NCI-H187 (cell line): ENCODE data around the gene KCNMB3.
"Not testable (repeated sequence)": the region's sequence is repeated elsewhere in the genome, so short reads cannot be mapped to it uniquely, and the experiment has no call there.

Experiments used
- DNase-seq, 2 experiments: peaks; one replicate each; lab custom pipeline; 2025; lab: John Stamatoyannopoulos, UW

KCNMB3 gene, protein sequence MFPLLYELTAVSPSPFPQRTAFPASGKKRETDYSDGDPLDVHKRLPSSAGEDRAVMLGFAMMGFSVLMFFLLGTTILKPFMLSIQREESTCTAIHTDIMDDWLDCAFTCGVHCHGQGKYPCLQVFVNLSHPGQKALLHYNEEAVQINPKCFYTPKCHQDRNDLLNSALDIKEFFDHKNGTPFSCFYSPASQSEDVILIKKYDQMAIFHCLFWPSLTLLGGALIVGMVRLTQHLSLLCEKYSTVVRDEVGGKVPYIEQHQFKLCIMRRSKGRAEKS

DNA sequence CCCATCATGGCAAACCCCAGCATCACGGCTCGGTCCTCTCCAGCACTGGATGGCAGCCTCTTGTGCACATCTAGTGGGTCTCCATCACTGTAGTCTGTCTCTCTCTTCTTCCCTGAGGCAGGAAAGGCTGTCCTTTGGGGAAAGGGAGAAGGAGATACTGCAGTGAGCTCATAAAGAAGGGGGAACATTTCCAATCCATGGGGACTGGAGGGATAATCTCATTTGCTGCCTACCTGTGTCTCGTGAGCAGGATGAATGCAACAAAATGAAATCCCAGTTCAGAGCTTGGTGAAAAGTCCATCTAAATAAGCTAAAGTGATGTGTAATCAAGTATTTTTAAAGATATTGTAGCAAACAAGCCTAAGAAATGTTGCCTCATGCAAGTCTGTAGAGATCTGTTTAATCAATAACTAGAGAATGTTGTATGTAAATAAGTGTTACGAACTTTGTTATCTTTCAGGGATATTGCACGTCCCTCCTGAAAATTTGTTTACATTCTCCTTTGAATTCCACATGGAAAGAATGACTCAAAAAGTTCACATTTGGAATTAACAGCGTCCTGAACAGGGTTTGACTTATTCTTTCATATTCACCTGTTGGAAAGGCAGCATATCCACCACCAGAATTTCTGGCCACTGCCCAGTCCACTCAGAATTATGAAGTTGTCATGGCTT, at the start of gene KCNMB3:
KCNMB3 (minus strand) TSS at position 312 of the 674 bp plus-strand sequence; CDS start at position 188, 124 bp downstream.
- no peak for DNase-seq

DNA sequence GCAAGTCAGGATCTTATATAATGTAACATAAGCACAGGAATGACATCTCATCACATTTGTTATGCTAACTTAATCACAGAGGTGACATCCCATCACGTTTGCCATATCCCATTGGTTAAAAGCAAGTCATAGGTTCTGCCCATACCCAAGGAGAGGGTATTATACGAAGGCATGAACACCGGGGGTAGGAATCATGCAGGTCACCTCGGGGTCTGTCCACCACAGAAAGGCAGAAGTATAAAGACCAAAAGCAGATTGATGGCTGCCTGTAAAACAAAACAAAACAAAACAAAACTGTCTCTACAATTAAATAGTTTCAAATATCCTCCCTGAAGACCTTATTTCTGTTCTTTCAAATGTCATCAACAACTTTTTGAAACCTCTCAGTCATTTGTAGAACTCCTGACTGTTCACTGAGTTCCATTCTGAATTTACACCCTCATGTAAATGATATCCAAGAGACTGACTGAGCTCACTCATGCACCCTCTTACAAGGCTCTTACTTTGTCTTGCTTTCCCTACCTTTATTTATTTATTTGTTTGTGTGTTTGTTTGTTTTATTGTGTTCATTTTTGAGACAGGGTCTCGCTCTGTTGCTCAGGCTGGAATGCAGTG, 49.2 kb upstream of the KCNMB3 start:
- no peak for DNase-seq

DNA sequence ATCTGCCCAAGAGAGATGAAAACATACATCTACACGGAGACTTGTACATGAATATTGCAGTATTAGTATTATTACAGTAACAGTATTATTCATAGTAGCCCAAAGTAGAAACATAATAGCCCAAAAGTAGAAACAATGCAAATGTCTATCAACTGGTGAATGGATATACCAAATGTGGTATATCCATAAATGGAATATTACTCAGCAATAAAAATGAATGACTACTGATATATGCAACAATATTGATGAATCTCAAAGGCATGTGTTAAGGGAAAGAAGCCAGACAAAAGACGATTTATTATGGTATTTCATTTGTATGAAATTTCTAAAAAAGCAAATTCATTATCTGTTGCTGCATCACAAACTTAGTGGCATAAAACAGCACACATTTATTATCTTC, 48.4 kb upstream of the KCNMB3 start:
- no peak for DNase-seq

DNA sequence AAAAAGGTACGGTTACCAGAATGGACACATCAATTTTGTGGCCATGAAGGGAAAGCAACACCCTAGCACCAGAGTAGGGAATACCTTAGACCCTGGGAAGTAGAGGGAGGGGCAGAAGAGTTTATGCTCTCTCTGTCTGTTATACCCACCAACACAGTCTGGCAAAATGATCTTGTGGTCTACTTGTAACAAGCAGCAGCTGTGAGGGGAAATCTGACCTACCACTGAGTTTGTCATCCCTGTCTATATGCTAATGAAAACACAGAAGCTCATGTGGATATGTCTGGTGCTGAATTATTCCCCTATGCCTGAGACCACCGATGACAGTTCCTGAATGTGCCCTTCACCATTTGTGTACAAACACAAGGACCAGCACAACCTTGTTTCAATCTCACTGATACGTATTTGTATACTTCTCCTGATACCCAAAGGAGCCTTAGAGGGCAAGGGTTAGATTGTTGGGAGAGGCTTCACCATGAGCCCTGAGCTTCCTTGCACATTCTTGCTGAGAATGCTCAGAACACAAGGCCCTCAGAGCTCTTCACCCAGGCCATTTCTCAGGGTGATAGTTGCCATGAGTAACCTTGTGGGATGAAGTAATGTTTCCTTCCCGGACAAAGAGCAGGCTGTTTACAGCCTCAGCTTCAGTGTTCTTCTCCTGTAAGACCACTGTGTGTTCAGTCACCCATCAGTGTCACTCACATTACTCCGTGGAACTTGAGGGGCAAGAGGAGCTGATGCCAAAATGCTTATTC, 47.2 kb upstream of the KCNMB3 start:
- no peak for DNase-seq

DNA sequence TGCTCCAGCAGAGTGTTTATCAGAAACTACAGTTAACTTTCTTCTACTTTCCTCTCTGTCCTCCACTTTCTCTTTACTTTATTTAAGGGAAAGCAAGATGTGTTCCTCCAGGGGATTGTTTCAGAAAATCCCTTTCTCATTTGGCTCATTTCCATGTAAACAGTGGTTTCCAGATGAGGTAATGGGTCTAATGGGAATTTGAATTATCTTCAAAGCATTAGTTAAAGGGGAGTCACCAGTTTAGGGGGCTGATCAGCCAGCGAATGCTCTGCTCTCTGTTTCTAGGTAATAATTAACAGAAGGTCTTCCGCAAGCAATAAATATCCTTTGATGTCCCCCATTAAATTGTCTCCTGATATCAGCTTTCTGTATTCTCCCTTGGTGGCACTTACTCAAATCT, 41.5 kb upstream of the KCNMB3 start:
- no peak for DNase-seq

DNA sequence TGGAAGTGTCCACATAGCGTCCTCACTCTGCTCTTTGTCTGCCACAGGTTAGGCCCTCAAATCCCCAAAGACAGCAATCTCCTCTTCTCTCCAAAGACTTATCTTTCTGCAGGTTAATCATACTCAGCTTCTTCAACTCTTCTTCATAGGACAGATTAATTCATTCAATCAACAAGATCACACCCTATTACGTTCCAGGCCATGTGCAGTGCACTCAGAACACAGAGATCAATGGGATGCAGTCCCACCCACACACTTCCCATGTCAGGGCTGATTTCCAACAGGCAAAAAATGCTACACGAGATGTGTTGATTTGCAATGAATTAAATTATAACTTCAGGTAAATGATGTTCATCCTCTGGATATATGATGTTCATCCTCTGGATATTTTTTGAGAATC, 38.4 kb upstream of the KCNMB3 start:
- no peak for DNase-seq

DNA sequence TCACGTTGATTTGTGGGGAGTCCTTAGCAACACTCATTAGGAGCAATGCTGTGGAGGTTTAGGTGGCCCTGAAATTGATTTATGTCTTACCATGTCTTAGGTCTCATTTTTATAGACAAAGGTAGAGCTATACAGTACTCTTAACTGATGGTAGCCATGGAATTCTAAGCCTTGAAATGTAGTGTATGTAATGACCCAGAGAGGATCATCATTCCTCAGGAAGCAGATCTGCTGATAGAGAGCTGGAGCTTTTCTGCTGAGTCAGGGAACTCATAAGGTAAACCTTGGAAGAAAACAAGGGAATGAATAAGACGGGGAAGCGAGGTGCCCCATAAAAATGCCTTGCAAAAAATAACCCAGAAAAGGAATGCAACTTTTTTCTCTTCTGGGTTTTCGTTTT, 37.9 kb upstream of the KCNMB3 start:
- DNase-seq, result no peak

DNA sequence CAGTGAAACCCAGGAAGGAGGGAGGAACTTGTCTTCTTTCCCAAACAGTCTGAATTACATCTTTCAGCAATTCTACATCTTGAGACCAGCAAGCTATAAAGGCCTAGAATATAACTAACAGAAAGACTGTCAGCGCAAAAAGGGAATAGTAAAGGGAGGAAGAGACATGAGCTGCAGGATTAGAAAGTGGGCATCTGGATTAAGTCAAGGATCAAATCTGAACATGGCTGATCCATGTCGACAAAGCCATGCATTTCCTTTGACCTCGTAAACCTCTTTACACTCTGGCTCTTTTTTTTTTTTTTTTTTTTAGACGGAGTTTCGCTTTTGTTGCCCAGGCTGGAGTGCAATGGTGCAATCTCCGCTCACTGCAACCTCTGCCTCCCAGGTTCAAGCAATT, 35.4 kb upstream of the KCNMB3 start:
- no peak for DNase-seq

DNA sequence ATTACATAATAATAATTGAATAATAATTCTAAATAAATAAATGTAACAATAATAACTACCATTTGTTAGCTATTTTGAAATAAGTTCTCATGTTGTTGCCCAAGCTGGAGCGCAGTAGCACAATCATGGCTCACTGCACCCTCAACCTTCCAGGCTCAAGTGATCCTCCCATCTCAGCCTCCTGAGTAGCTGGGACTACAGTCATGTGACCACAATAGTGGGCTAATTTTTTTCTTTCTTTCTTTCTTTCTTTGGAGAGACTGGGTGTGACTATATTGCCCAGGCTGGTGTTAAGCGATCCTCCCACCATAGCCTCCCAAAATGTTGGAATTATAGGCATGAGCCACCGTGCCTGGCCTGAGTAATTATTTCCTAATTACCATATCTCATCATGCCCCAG, 30.9 kb upstream of the KCNMB3 start:
- no peak for DNase-seq

DNA sequence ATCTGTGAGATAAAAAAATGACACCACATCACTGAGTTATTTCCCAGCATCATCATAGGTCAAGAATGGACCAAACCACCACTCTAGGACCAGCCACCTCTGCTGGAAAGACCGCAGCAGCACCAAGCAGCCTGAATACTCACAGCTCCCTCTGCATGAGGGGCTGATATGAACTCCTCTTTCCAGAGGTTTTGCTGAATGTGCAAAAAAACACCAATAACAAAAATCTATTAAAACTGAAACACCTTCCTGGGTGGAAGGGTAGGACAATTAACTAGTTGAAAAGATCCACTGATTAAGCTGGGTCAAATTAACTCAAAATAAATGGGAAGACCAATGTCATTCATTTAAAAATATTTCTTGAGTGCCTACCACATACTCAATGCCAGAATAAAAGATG, 28.9 kb upstream of the KCNMB3 start:
- no peak for DNase-seq

DNA sequence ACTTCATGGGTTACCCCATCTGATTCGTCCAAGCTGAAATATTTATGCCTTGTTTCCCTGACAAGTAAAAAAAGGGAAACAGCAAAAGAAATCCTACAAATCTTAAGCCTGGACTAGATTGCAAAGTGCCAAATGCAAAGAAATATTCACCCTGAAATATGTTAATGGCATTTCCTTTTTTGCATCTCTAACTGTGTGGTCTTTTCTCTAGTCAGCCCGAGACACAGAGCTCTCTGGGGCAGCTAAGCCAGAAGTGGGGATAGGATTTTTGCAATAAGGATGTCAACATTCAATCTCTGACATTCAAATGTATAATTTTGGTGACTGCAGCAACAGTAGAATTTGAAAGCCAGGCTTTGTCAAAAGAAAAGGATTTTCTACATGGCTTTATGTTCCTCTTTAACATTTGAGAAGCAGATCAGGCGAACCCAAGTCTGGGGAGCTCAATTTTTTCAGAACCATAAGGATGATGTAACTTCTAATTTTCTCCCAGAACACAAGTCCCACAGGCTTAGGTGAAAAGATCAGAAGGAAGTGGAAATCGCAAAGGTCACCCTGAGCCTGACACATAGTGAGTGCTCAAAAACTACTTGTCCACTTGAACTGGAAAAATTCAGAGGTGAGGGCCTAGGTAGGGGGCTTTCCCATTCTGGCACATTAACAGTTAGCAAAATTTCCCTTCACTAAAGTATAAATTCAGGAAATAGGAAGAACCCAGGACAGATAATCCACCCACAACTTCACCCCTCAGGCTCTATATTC, 28.2 kb upstream of the KCNMB3 start:
- DNase-seq, result no peak

DNA sequence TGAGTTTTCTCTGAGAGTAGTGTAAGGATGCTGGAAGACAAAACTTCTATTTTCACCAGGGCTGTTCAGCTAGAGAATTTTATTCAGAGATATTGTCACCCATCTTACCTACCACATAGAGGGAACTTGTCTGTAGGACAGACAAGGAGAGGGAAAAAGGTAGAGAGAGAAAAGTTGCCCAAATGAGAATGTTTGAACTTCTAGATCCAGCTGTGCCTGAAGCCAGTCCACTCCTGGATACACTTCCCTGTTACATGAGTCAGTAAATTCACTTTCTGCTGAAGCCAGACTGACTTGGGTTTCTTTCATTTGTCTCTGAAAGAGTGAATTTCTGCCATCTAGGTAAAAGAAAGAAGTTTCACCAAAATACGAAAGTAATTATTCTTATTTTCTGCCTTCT, 27.2 kb upstream of the KCNMB3 start:
- DNase-seq, result no peak

DNA sequence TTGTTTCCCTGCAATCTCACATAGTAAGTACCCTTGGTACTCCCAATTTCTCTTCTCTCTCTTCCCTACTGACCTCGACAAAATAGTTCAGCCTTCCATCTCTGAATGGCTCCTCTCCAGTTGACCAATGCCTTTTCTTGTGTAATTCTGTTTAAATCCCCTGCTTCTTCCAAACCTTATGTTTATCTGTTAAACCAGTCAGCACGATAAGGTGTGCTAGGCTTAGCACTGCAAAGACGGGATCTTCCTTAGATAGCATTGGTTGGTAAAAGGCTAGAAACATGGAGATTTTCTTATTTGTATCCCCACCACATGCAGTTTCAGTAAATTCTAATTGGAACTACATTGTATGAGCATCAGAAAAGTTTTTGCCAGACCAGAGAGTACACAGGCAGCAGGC, 25.8 kb upstream of the KCNMB3 start:
- DNase-seq, result no peak

DNA sequence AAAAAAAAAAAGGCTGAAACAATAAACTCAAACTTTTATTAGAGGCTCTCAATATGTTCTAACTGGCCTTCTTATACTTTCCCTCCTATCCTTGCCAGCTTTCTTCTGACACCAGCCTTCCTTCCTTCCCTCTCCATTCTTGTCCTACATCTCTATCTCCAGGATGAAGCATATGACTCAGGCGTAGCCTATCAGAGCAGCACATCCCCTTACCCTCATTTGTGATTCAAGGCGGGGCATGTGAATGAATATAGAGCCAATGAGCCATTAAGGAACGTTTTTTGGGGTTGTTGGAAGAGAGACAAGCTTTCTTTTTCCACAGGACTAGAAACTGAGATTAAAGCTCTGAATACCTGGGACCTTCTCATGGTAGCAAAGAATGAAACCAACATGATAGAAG, 25.1 kb upstream of the KCNMB3 start:
- no peak for DNase-seq

DNA sequence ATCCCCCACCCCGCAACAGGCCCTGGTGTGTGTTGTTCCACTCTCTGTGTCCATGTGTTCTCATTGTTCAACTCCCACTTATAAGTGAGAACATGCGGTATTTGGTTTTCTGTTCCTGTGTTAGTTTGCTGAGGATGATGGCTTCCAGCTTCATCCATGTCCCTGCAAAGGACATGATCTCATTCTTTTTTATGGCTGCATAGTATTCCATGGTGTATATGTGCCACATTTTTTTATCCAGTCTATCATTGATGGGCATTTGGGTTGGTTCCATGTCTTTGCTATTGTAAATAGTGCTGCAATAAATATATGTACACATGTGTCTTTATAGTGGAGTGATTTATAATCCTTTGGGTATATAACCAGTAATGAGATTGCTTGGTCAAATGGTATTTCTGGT, 23.5 kb upstream of the KCNMB3 start:
- DNase-seq, result not testable (repeated sequence)

DNA sequence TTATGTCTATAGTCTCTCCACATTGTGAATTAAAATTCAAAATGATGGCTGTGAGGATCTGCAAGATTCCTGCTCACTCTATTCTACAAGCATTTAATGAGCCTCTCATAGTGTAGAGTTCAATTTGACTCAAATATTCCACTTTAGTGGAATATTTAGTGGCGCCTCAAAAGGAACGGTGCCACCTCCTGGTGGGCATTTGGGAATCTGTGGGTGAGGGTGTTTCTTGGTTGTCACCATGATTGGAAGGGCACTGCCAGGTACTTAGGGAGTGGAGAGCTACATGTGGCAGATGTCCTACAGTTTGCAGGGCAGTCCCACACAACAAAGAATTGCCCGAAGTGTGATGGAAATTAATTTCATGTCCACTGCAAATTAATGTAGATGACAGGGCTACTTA, 21.5 kb upstream of the KCNMB3 start:
- no peak for DNase-seq

DNA sequence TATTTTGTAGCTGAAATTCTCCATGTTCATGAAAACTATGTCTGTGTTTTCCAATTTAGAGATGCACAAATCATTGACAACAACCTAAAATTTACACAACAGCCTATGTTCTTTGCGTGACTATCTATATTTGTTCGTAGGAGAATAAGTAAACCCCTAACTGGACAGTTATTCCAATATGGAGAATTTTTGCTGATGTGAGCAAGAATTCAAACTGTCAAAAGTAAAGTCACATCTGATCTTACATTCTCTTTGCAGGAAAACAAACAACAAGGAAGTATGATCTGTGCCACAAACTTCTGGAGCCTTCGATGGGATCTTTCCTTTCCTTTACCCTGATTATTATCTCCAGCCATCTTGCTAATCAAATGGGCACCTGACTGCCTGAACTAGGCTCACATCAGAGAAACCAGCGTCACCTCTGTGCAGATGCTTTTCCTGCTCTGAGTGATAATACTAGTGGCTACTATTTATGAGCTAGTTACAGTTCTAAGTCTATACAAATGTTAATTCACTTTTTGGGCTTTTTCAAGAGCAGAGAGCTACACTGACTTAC, 18.3 kb upstream of the KCNMB3 start:
- no peak for DNase-seq

DNA sequence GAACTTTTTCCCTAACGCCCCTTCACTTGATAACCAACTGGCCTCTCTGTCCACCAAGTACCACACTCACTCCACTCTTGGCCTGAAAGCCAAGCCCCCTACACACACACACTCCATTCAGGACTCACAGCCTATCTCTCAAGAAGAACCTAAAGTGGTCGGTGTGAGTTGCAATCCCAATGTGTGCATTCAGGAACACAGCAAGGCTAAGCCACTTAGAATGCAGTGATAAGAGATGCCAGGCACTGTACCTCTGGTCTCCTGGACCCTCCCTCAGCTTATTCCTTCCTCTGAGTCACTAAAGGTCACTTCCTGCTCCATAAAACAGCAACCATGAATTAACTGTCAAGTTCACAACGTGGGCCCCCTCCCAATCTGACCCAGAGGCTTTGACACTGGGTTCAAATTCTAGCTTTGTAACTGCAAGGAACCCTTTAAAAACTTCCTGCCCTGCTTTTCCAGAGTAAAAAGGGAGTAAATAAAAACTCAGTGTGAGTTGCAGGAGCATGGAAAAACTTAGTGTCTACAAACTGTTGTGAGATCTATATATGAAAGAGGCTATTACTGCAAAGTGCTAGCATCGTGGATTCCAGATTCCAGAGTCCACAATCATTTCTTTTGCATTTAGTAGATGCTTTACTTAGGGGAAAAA, 17.6 kb upstream of the KCNMB3 start:
- DNase-seq, result no peak

DNA sequence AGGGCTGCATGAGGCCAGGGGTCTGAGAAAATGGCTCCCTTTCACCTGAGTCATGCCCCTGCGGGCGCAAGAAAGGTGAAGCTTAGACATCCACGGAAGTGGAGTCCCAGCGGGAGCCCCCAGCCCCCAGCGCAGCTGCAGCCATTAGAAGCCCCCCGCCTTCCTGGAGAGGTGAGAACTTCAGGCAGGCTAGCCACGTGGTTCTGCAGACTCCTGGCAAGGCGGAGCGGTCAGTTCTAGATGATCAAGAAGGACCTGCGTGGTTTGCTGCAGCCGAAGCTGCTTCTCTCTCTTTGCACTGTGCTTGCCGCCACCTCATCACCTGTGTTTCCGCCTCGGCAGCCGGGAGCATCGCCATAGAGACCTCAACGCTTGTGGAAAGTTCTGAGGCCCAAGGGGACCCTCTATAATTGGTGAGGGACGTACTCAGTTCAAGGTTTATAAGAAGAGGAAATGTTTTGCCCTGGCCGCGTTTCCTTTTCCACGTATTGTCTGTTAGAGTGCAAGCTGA, 15.8 kb upstream of the KCNMB3 start:
- DNase-seq, result no peak

DNA sequence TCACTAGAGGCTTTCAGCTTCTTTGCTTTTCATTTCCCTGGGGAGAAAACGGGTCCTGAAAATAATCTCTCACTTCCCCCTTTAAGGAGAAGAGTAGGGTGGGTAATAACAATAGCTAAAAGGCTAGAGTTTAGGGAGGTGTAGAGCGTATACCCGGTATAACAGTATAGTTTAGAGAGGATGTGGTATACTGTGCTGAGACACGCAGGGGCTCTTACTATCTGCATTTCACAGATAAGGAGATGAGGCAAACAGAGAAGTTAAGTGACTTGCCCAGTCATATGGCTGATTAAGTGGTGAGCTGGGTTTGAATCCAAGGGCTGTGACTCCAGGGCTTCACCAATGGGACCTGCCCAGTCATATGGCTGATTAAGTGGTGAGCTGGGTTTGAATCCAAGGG, 15.0 kb upstream of the KCNMB3 start:
- no peak for DNase-seq

DNA sequence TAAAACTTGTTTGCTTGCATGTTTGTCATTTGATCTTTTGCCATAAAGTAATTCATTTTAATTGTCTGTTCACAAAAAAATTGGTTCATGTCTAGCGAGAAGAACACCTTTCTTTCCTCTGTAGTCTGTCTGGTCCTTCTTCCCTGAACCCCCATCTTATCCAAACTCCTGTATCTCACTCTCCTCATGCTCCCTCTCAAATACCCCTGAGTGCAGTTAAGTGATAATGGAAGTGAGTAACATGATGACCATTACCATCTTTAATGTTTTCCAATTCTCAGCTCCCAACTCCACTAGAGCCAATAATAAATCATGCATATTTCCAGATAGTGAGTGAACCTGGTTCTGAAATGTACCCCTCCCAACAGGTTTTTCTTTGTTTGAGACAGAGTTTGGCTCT, 14.2 kb upstream of the KCNMB3 start:
- no peak for DNase-seq
